HG02938 (cell line): ENCODE results near the gene PLPPR4.
"Not testable (repeated sequence)": the region's sequence is repeated elsewhere in the genome, so short reads cannot be mapped to it uniquely, and the experiment has no call there.

Source experiments
- ATAC-seq: cut with Tn5 transposase; IDR thresholded peaks from one replicate; pipeline ENCODE4 v1.9.1; 2021; ENCODE audit warnings: mild to moderate bottlenecking, moderate library complexity; ENCODE audit not compliant: unreplicated experiment

The PLPPR4 gene

DNA sequence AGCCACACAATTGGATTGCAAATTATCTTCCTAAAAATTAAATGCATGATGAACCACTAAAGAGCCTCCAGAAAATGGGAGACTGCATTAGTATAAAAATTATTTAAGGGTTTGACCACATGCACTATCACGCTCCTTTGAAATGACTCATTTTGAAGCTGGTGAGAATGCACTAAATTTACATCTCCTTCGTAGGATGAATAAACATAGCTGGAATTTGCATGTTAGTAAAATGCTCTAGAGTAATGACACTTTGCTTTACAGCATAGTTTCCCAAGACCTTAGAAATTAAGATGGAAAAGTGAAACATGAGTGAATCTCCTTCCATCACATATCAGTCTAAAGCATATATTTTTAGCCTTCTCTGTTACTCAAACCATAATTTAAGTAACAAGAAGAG is 2.4 kb downstream of the PLPPR4 start:
- no peak for ATAC-seq

DNA sequence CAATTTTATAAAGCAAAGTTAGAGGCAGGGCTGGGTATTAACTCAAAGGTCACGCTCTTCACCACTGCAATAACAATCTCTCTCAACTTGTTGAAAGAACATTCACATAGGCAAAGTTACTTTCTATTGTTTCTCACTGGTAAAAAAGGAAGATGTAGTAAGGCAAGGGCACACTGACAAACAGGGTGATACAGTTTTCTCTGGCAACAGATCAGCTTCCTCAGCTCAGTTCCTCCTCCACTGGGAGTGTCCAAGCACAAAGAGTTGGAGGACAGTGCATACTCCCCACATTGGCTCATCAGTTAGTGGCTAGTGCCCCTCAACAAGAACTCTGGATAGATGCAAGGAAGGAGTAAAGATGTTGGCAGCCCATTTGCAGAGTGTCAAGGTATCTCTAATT is 3.7 kb downstream of the PLPPR4 start:
- no peak for ATAC-seq

DNA sequence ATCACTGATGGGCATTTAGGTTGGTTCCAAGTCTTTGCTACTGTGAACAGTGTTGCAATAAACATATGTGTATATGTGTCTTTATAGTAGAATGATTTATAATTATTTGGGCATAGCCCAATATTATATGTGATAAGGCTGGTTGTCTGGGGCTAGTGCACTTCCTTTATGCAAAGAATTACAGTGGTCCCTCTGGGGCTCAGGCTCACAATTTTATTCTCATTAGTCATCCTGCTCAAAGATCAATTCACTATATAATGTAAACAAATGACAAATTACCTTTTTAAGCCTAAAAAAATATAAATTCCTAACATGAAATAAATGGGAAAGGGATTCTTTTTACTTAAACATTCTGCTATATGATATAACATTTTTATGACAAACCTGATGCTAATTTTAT is 5.0 kb downstream of the PLPPR4 start:
- no peak for ATAC-seq

DNA sequence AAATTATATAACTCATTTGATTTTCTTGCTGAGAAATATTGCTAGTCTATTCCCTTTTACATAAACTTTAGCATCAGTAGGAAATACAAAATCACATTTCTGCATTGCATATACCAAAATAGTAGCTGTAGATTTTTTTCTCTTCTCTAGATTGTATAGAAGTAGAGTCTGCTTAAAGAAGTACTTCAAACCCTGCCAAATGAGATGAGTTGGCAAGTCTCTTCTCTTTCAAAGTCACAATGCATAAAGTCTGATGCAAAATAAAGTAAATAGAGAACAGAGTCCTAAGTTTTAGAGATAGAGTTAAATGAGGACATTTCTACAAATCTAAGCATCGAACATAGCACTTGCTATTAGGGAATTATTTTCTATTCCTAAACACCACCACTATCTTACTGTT is 6.4 kb downstream of the PLPPR4 start:
- no peak for ATAC-seq

DNA sequence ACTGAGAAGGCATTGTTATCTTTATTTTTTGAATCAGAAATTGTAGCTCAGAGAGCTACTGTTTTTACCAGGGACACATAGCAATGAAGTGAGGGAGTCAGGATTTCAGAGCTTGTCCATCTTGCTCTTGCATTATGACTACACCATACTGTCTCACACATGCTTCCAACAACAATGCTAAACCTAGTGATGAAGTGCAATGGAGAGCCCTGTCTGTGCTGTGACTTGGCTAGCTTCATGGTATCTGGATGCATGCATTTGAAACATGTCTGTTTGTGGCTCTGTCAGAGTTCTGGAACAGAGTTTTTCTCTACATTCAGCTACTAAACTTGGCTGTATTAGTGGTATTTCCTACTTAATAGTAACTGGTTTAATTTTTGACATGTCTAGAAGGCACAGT is 7.0 kb downstream of the PLPPR4 start:
- ATAC-seq = no peak

DNA sequence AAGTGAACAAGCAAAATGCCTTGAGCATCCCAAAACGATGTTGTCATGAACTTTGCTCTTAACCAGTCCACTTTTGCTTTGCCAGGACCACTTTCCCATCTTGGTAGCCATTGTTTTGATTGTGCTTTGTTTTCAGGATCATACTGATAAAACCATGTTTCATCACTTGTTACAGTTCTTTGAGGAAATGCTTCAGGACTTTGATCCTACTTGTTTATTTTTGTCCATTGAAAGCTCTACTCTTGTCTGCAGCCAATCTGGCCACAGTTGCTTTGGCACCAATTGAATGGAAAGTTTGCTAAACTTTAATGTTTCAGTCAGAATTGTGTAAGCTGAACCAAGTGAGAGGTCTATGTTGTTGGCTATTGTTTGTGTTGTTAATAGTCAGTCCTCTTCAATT is 12.8 kb downstream of the PLPPR4 start:
- no peak for ATAC-seq

DNA sequence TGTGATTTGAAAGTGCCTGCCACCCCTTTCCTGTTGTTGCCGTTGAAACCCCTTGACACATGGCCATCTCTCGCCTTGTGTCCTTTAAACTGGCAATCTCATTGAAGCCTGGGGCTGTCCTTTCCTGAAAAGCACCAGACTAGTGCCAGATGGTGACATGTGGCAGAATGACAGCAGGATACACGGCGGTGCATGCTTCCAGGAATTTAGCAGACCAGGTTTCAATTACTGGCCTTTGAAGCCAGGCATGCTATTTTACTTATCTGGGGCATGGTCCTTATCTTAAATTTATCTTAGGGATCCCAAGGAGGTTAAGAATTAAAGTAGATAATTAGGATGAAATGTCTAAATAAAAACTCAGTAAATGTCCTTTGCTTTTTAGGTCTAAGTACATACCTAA is 15.2 kb downstream of the PLPPR4 start:
- ATAC-seq = no peak

DNA sequence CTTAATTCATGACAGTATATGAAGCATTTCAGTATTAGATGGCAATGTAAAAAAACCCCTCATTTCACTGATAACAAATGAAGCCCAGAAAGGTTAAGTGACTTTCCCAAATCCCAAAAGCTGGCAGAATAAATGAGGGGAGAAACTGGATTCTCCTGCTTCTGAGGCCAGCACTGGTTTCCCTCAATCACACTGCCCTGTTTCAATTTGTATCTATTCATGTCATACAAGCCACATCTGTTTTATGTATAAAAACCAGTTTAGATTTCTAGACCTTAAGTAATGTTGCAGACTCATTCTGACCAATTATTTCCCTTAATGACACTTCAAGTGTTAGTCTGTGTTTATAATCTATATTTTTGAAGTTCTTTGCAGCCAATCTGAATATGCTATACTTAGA is 16.8 kb downstream of the PLPPR4 start:
- ATAC-seq = no peak

DNA sequence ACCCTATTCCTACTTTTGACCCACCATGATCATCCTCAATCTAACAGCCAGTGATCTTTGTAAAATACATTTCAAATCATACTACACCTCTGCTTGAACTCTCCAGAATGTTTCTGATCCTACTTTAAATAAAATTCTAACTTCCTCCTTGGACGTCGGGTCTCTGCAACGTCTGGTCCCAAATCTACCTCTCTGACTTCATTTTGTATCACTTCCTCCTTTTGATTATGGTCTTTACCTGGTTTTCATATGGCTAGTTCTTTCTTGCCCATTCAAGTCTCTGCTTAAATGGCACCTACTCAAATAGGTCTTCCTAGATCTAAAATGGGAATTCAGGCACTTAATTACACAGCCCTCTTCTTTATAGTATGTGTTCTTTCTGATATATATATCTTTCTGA is 18.2 kb downstream of the PLPPR4 start:
- ATAC-seq = no peak

DNA sequence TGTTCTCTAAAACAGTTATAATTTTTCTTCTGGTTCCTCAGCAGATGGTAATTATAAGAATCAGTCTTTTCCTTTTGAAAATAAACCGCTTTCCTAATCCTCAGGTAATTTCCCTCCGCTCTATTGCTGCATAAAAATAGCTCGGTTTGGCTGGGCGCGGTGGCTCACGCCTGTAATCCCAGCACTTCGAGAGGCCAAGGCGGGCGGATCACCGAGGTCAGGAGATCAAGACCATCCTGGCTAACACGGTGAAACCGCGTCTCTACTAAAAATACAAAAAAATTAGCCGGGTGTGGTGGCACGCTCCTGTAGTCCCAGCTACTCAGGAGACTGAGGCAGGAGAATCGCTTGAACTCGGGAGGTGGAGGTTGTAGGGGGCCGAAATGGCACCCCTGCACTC is 19.2 kb downstream of the PLPPR4 start:
- not testable (repeated sequence) for ATAC-seq

DNA sequence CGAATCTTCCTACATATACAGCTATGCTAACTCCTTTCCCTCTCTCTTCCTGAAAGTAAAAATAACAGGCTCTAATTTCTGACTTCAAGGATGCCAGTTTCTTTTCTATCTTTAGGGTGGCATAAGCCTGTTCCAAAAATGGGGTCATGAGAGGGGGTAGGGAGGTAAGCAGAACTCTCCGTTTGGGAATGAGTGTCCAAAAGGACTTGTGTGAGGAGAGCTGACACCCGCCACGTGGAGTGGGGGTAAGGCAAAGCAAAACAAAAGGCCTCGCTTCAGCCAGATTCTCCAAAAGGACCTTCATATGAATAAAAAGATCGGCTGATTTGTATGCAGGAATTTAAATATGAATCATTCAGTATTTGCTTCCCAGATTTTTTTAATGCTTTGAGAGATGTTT is 28.6 kb downstream of the PLPPR4 start:
- ATAC-seq = no peak

DNA sequence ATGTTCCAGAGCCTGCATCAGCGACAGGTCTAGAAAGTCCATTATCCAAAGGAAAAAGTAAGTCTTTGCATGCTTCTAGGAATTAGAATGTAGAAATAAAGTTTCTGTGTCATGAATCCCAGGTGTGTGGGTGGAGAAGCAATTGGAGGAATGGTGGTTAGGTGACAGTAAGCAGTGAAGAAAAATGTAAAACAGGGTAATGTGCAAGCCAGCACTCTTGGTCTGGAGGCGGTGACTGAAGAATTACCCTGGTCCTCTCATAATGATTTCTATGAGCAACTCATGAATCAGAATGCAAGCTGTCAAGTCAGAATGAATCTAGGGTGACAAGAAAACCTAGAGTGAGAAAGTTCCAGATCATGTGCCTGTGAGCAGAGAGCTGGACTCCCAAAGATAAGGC is 33.6 kb downstream of the PLPPR4 start:
- ATAC-seq = no peak

DNA sequence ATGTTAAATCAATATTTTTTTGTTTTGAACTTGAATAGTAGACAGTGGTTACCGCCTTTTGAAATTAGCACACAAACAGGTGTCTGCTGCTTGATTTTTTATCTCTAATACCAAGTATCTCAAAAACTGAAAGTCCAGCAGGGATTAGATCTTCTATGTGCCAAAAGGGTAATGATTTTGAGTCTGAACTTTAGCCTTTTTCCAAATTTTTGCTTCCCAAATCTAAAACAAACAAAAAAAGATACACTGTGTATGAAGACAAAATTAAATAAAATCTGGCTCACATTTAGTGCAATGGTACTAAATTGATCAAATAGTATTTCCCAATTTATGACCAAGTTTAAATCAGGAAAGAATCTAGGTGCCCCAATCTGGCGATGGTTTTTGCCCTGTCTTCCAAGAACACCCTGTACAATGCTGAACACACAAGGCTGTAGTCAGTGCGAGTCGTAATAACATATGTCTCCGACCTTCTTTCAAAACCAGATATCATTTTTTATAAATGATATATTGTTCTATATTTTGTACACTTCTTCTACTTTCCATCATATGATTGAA is 40.5 kb downstream of the PLPPR4 start:
- ATAC-seq = no peak

DNA sequence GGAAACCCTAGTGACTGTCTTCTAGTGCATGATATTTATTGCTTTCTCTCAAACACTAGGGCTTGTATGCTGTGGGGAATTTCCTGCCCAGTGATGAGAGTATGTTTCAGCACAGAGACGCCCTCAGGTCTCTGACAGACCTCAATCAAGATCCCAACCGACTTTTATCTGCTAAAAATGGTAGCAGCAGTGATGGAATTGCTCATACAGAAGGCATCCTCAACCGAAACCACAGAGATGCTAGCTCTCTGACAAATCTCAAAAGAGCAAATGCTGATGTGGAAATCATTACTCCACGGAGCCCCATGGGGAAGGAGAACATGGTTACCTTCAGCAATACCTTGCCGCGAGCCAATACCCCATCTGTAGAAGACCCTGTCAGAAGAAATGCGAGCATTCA is 41.3 kb downstream of the PLPPR4 start:
- ATAC-seq = no peak

DNA sequence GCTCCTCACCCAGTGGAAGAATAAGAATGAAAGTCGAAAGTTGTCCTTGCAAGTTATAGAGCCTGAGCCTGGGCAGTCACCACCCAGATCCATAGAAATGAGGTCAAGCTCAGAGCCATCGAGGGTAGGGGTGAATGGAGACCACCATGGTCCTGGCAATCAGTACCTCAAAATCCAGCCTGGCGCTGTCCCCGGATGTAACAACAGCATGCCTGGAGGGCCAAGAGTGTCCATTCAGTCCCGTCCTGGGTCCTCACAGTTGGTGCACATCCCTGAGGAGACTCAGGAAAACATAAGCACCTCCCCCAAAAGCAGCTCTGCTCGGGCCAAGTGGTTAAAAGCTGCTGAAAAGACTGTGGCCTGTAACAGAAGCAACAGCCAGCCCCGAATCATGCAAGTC is 41.8 kb downstream of the PLPPR4 start:
- no peak for ATAC-seq

DNA sequence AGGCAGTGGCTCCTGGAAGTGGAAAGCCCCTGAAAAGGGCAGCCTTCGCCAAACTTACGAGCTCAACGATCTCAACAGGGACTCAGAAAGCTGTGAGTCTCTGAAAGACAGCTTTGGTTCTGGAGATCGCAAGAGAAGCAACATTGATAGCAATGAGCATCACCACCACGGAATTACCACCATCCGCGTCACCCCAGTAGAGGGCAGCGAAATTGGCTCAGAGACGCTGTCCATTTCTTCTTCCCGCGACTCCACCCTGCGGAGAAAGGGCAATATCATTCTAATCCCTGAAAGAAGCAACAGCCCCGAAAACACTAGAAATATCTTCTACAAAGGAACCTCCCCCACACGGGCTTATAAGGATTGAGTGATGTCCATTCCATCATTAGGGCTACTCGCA is 42.4 kb downstream of the PLPPR4 start:
- ATAC-seq = no peak

DNA sequence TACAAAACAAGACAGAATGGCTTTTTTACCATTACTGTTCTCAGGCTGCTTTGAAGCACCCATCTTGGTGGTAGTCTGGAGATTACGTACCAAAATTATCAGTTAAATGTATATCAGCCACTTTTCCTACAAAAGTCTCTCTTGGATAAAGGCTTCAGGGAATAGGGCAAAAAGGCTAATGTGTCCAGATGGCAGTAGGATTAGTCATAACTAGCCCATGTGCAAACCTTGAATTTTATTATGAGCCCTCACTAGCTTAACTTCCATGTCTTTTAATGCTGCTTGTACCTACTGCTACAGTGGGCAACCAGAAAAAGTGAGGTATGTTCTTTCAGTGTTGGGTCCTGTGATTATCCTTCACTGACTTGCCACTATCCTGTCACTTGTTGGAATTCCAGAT is 51.0 kb downstream of the PLPPR4 start:
- ATAC-seq = no peak

DNA sequence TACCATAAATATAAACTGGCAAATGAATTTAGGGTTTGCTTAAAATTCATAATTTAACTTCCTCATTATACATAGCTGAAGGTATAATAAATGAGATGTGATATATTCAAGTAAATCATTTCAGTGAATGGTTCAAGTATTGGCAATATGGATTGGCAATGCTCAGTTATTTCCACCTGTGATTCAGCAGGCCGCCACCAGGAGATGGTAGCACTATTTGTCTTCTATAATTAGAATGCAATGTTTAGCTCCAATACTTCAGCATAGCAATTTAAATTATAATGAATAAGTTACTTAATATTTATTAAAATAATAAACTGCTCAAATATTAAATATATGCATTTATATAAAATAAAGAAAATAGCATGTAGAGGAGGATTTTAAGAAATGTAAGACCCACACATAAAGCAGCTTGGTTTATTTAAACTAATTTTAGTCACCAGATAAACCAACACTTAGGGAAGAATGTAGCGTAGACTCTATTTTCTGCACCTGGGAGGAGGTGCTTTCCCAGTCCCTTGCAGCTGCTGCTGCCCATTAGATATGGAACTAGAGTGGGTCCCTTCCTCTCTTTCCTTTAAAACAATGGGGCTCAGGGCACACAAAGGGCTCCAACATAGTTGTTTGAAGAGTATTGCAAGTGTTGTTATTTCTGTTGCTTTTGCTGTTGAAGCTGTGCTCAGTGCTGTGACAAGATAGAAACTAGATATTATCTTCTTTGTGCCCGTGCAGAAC is 62.1 kb downstream of the PLPPR4 start:
- ATAC-seq = no peak

DNA sequence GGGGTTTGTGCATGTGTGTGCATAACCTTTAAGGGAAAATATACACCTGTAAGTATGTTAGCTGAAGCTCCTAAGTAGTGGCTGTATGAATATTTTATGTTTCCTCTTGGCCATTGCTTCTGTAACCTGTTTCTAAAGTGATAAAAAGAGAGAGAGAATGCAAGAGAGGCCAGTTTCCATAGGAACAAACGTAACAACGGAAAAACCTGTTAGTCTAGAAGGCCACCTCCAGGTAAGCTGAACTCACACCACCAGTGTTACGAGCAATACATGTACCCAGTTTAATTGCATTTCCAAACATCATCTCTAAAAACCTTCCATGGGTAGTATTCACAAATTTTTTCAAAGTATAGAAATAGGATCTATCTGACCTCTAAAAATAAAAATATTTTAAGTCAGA is 63.1 kb downstream of the PLPPR4 start:
- no peak for ATAC-seq

DNA sequence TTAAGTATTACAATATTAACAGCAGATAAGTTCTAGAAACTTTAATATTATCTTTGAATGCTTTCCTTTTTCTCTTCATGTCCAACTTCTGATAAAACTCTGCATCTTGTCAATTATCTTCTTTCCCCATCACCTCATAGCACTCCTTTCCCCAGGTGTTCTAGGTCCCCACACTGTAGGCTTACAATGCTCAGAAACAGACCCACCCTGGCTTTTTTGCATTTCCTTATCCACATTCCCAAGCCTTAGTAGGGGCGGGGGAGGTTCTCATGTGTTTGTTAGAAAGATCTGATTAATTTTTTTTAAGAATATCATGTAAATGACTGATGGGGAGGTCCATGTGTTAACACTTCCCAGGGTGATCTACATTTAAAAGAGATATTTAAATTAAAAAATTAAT is 63.9 kb downstream of the PLPPR4 start:
- ATAC-seq = no peak

DNA sequence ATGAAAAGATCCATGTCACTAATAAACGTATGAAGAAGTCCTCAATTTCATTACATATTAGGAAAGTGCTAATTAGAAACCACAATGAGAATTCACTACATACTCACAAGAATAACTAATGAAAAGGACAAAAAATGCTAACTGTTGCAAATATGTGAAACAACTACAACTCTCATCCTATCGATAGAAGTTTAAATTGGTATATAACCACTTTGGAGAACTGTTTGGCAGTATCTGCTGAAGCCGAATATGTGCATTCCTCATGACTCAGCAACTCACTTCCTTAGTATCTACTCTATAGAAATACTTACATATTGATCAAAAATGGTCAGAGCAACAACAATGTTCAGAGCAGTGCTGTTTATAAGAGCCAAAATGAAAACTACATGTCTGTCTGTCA is 66.8 kb downstream of the PLPPR4 start:
- no peak for ATAC-seq

DNA sequence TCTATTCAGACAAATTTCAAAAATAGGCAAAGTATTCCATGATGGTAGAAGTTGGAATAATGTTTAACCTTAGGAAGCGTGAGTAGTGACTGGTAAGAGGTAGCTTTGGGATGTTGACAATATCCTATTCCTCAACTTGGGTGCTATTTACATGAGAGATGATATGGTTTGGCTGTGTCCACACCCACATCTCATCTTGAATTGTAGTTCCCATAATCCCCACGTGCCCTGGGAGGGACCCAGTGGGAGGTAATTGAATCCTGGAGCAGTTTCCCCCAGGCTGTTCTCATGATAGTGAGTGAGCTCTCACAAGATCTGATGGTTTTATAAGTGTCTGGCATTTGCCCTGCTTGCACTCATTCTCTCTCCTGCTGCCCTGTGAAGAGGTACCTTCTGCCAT is 67.3 kb downstream of the PLPPR4 start:
- no peak for ATAC-seq

DNA sequence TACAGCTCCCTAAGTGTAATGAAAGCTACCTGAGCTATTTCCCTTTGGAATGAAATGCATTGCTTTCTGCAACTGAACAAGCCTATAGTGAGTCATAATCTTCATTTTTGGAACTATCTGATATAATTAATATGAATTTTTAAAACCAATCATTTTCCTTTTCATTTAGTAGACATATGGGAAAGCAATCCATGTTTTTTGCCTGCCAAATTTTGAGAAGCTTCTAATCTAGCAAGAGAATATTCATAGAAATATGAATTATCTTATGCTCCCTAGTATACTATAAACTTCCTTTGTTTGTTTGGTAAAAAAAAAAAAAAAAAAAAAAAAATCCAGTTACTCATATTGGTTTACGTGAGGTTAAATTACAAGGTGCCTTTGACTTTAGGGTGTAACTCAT is 68.3 kb downstream of the PLPPR4 start:
- no peak for ATAC-seq
